SH-SY5Y (cell line): Measurements from ENCODE around the gene GAPVD1.

Experiments
- GATA2 ChIP-seq: IDR thresholded peaks from 2 replicates; pipeline ENCODE4 v1.6.1; 2011; ENCODE audit warnings: mild to moderate bottlenecking, low read depth, low read length
- GATA3 ChIP-seq: IDR thresholded peaks from 2 replicates; pipeline ENCODE4 v1.6.1; 2011; ENCODE audit warnings: low read depth, mild to moderate bottlenecking, low read length, moderate library complexity

GAPVD1 gene

DNA sequence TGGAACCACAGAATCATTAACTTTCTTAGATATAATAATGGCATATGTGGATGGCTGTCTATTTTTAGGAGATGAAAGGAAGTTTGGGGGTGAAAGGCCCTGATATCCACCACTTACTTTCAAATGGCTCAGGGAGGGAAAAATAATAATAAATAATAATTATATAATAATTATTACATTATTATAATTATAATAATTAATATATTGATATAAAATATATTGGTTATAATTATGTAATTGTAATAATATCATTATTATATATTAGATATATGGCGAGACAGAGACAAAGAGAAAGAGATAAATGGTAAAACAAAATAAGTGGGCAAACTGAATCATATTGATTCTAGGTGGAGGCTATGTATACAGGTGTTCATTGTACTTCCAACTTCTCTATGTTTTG lies 136.6 kb downstream of the GAPVD1 start:
- TF ChIP-seq GATA2 (no peak), GATA3 (no peak)

GRCh38 chr9:125399165-125399564 lies 137.5 kb downstream of the GAPVD1 start:
- TF ChIP-seq GATA2 = no peak
- TF ChIP-seq GATA3 = no peak

- no peak for TF ChIP-seq GATA3
- TF ChIP-seq GATA2 = no peak
Measured at GRCh38 chr9:125399666-125400065, 138.0 kb downstream of the GAPVD1 start.

GRCh38 chr9:125400725-125401716 lies 139.4 kb downstream of the GAPVD1 start:
- TF ChIP-seq GATA3 (no peak), GATA2 (no peak)

- no peak for TF ChIP-seq GATA3
- TF ChIP-seq GATA2 = no peak
Measured at GRCh38 chr9:125404733-125405132, 143.1 kb downstream of the GAPVD1 start.

- TF ChIP-seq GATA2 = no peak
- no peak for TF ChIP-seq GATA3
Measured at GRCh38 chr9:125405938-125406809, 144.5 kb downstream of the GAPVD1 start.

DNA sequence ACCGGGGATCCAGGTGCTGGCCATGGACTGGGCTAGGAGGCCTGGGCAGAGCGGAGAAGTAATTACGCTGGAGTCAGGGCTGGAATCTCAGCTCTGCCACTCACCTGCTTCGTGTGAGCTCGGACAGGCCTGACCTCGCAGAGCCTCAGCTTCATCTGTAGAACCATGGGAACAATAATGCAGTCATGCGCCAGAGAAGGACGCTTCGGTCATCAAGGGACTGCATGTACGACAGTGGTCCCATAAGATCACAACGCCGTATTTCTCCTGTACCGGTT lies 145.1 kb downstream of the GAPVD1 start:
- TF ChIP-seq GATA2 = no peak
- no peak for TF ChIP-seq GATA3

DNA sequence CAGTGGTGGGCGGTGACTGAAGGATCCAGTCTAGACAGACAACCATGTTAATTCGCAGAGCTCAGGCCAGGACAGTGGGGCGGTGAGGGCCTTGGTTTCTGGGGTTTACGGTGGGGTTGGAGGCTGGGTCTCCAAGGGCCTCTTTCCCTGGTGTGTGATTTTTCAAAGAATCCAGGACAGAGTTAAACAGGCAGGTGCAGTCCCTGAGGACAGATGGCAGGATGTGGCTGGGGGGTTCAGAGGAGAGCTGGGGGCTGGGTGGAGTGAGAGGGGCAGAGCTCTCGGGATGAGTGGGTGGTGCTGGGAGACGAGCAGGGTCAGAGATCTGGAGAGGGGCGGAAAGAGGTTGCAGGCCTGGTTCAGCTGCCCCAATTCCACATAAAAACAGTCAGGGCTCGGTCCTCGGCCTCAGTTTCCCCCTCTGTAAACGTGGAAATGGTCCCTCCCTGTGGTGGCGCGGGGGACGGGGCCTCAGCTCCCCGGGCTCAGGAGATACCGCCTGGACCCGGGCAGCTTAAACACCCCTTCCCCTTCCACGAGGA lies 145.9 kb downstream of the GAPVD1 start:
- TF ChIP-seq GATA2 = no peak
- no peak for TF ChIP-seq GATA3

- no peak for TF ChIP-seq GATA3
- no peak; the same call in 1 of the 2 replicates for TF ChIP-seq GATA2
Measured at GRCh38 chr9:125407974-125408900, 146.6 kb downstream of the GAPVD1 start.

- TF ChIP-seq GATA2 = no peak
- no peak for TF ChIP-seq GATA3
Measured at GRCh38 chr9:125409217-125409636, 147.6 kb downstream of the GAPVD1 start.

- TF ChIP-seq GATA2 (no peak), GATA3 (no peak)
Measured at GRCh38 chr9:125409637-125410521, 148.3 kb downstream of the GAPVD1 start.

DNA sequence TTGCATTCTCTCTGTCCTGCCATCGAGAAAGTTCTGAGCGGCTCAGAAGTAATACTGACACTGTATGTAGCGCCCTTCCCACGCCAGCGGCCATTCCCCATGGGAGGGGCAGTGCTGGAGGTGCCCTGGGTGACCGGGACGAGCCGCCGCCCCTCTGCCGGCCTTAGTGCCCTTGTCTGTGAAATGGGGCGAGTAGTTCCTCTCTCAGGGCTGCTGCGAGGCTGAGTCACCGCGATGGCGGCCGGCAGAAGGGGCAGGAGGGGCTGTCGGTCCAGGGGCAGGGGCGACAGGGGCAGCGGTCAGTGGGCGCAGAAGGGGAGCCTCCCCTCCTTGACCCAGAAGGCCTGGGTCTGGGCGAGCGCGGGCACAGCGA lies 148.9 kb downstream of the GAPVD1 start:
- TF ChIP-seq GATA2 (no peak), GATA3 (no peak)

- TF ChIP-seq GATA2 (no peak), GATA3 (no peak)
Measured at GRCh38 chr9:125411171-125411756, 149.6 kb downstream of the GAPVD1 start.
